HG03469 (cell line): Measurements from ENCODE around the gene HLCS.

Experiments
- ATAC-seq: cut with Tn5 transposase; IDR thresholded peaks from one replicate; pipeline ENCODE4 v1.9.1; 2021; ENCODE audit warnings: mild to moderate bottlenecking, moderate library complexity, moderate number of reproducible peaks; ENCODE audit not compliant: unreplicated experiment

The HLCS gene

GRCh38 chr21:36852864-36853263 lies 113.6 kb downstream of the HLCS start:
- ATAC-seq, result no peak

GRCh38 chr21:36852293-36852692 lies 114.2 kb downstream of the HLCS start:
- ATAC-seq, result no peak

- ATAC-seq, result no peak
Measured at GRCh38 chr21:36851121-36851520, 115.3 kb downstream of the HLCS start.

GRCh38 chr21:36850372-36850771 lies 116.1 kb downstream of the HLCS start:
- ATAC-seq, result no peak

- ATAC-seq, result no peak
Measured at GRCh38 chr21:36849461-36850105, 116.9 kb downstream of the HLCS start.

GRCh38 chr21:36848730-36849274 lies 117.7 kb downstream of the HLCS start:
- no peak for ATAC-seq

GRCh38 chr21:36847189-36847588 lies 119.3 kb downstream of the HLCS start:
- ATAC-seq, result no peak

GRCh38 chr21:36846631-36847030 lies 119.8 kb downstream of the HLCS start:
- no peak for ATAC-seq

- no peak for ATAC-seq
Measured at GRCh38 chr21:36845790-36846189, 120.7 kb downstream of the HLCS start.

- no peak for ATAC-seq
Measured at GRCh38 chr21:36845070-36845469, 121.4 kb downstream of the HLCS start.

GRCh38 chr21:36841866-36842265 lies 124.6 kb downstream of the HLCS start:
- ATAC-seq, result no peak

GRCh38 chr21:36839735-36840134 lies 126.7 kb downstream of the HLCS start:
- no peak for ATAC-seq

GRCh38 chr21:36839123-36839522 lies 127.3 kb downstream of the HLCS start:
- no peak for ATAC-seq

- ATAC-seq, result no peak
Measured at GRCh38 chr21:36835383-36835795, 131.1 kb downstream of the HLCS start.

- ATAC-seq, result no peak
Measured at GRCh38 chr21:36834192-36834591, 132.3 kb downstream of the HLCS start.

- no peak for ATAC-seq
Measured at GRCh38 chr21:36830100-36830499, 136.4 kb downstream of the HLCS start.

- ATAC-seq, result no peak
Measured at GRCh38 chr21:36828891-36829515, 137.5 kb downstream of the HLCS start.

GRCh38 chr21:36828208-36828607 lies 138.3 kb downstream of the HLCS start:
- ATAC-seq, result no peak

GRCh38 chr21:36825658-36826057 lies 140.8 kb downstream of the HLCS start:
- ATAC-seq, result no peak

GRCh38 chr21:36821032-36821299 lies 145.5 kb downstream of the HLCS start:
- no peak for ATAC-seq

- no peak for ATAC-seq
Measured at GRCh38 chr21:36820176-36821031, 146.1 kb downstream of the HLCS start.
